HEK293 (cell line): ENCODE results near the gene ABL2.

Experiments
- CTCF ChIA-PET: fragments of 350-600 bp; formaldehyde crosslinking; extraction: SDS; loops from one replicate; lab custom pipeline; 2021; ENCODE audit warnings: antibody characterized with exemption; lab: Yijun Ruan, JAX
- POLR2A ChIA-PET: fragments of 300-600 bp; formaldehyde crosslinking; extraction: SDS; loops from one replicate; lab custom pipeline; 2020; ENCODE audit warnings: antibody characterized with exemption, inconsistent platforms; lab: Yijun Ruan, JAX
- H3K27ac ChIP-seq: fragments of 200-500 bp; sonication (Bioruptor generic); 2 replicates; pipeline ENCODE4 v1.5.1; 2014; ENCODE audit warnings: low read depth, low read length, control low read depth, inconsistent platforms; ENCODE audit errors: extremely low read depth
- H3K36me3 ChIP-seq, 2 experiments: fragments of 200-500 bp in 1 of 2; sonication (Bioruptor generic) in 1 of 2; 1 replicate in 1 of 2; 2 replicates in 1 of 2; pipeline ENCODE4 v1.5.1; 2014 to 2017; ENCODE audit warnings: inconsistent platforms in 2 of 2, low read length in 2 of 2; ENCODE audit not compliant: control insufficient read depth in 2 of 2, insufficient read depth in 1 of 2
- H3K4me1 ChIP-seq: fragments of 200-500 bp; sonication (Bioruptor generic); 2 replicates; pipeline ENCODE4 v1.5.1; 2014; ENCODE audit warnings: mild to moderate bottlenecking, low read length, inconsistent platforms; ENCODE audit not compliant: control insufficient read depth, insufficient read depth
- H3K4me3 ChIP-seq: 2 replicates; pipeline ENCODE4 v1.5.1; 2011; ENCODE audit warnings: low read depth, mild to moderate bottlenecking, control low read depth, low read length, moderate library complexity
- H3K9me3 ChIP-seq: fragments of 200-500 bp; sonication (Bioruptor generic); 2 replicates; pipeline ENCODE4 v1.5.1; 2014; ENCODE audit warnings: low read depth, low read length, inconsistent platforms; ENCODE audit not compliant: control insufficient read depth, insufficient read depth
- GLIS1 ChIP-seq: fragments of 450-650 bp; formaldehyde crosslinking; IDR thresholded peaks from 2 replicates; pipeline ENCODE4 v1.5.1; 2016; ENCODE audit warnings: missing biosample characterization, missing genetic modification characterization
- HOXC10 ChIP-seq: sonication (generic); formaldehyde crosslinking; IDR thresholded peaks from 2 replicates; pipeline ENCODE4 v1.8.1; 2023; ENCODE audit warnings: mild to moderate bottlenecking, missing genetic modification reagents
- INSM2 ChIP-seq: fragments of 450-650 bp; formaldehyde crosslinking; IDR thresholded peaks from 2 replicates; pipeline ENCODE4 v1.5.1; 2016; ENCODE audit warnings: missing biosample characterization, missing genetic modification characterization
- MZF1 ChIP-seq: fragments of 450-650 bp; formaldehyde crosslinking; IDR thresholded peaks from 2 replicates; pipeline ENCODE4 v1.5.1; 2017; ENCODE audit warnings: missing biosample characterization, missing genetic modification characterization, borderline replicate concordance
- PATZ1 ChIP-seq: fragments of 450-650 bp; formaldehyde crosslinking; IDR thresholded peaks from 2 replicates; pipeline ENCODE4 v1.5.1; 2016; ENCODE audit warnings: missing biosample characterization, missing genetic modification characterization
- ZBTB11 ChIP-seq: fragments of 450-650 bp; formaldehyde crosslinking; conservative IDR thresholded peaks from 2 replicates; pipeline ENCODE4 v1.5.1; 2016; ENCODE audit warnings: low read depth, missing biosample characterization, missing genetic modification characterization
- ZBTB8A ChIP-seq: fragments of 450-650 bp; formaldehyde crosslinking; IDR thresholded peaks from 2 replicates; pipeline ENCODE4 v1.5.1; 2016; ENCODE audit warnings: missing biosample characterization, missing genetic modification characterization
- ZEB2 ChIP-seq: fragments of 450-650 bp; formaldehyde crosslinking; IDR thresholded peaks from 2 replicates; pipeline ENCODE4 v1.5.1; 2016; ENCODE audit warnings: missing biosample characterization, missing genetic modification characterization
- ZIC2 ChIP-seq: fragments of 450-650 bp; formaldehyde crosslinking; IDR thresholded peaks from 2 replicates; pipeline ENCODE4 v1.5.1; 2016; ENCODE audit warnings: missing biosample characterization, missing genetic modification characterization
- ZNF10 ChIP-seq: fragments of 450-650 bp; formaldehyde crosslinking; IDR thresholded peaks from 2 replicates; pipeline ENCODE4 v1.5.1; 2017; ENCODE audit warnings: missing biosample characterization, missing genetic modification characterization
- ZNF140 ChIP-seq: fragments of 450-650 bp; formaldehyde crosslinking; IDR thresholded peaks from 2 replicates; pipeline ENCODE4 v1.5.1; 2016; ENCODE audit warnings: missing biosample characterization, missing genetic modification characterization
- ZNF202 ChIP-seq: fragments of 450-650 bp; formaldehyde crosslinking; IDR thresholded peaks from 2 replicates; pipeline ENCODE4 v1.5.1; 2016; ENCODE audit warnings: missing biosample characterization, missing genetic modification characterization, borderline replicate concordance
- ZNF248 ChIP-seq: fragments of 450-650 bp; formaldehyde crosslinking; IDR thresholded peaks from 2 replicates; pipeline ENCODE4 v1.5.1; 2017; ENCODE audit warnings: missing biosample characterization, missing genetic modification characterization
- ZNF292 ChIP-seq: fragments of 450-650 bp; formaldehyde crosslinking; IDR thresholded peaks from 2 replicates; pipeline ENCODE4 v1.5.1; 2016; ENCODE audit warnings: low read depth, missing biosample characterization, missing genetic modification characterization, borderline replicate concordance
- ZNF391 ChIP-seq: fragments of 450-650 bp; formaldehyde crosslinking; IDR thresholded peaks from 2 replicates; pipeline ENCODE4 v1.5.1; 2016; ENCODE audit warnings: low read depth, missing biosample characterization, missing genetic modification characterization, borderline replicate concordance
- ZNF394 ChIP-seq: fragments of 450-650 bp; formaldehyde crosslinking; IDR thresholded peaks from 2 replicates; pipeline ENCODE4 v1.5.1; 2016; ENCODE audit warnings: missing biosample characterization, missing genetic modification characterization, mild to moderate bottlenecking, moderate library complexity, borderline replicate concordance
- ZNF426 ChIP-seq: fragments of 450-650 bp; formaldehyde crosslinking; IDR thresholded peaks from 2 replicates; pipeline ENCODE4 v1.5.1; 2017; ENCODE audit warnings: missing biosample characterization, missing genetic modification characterization, mild to moderate bottlenecking, inconsistent platforms, moderate library complexity
- ZNF433 ChIP-seq: fragments of 450-650 bp; formaldehyde crosslinking; IDR thresholded peaks from 2 replicates; pipeline ENCODE4 v1.5.1; 2016; ENCODE audit warnings: missing biosample characterization, missing genetic modification characterization, low read depth
- ZNF501 ChIP-seq: fragments of 450-650 bp; formaldehyde crosslinking; IDR thresholded peaks from 2 replicates; pipeline ENCODE4 v1.5.1; 2016; ENCODE audit warnings: missing biosample characterization, missing genetic modification characterization
- ZNF510 ChIP-seq: fragments of 450-650 bp; formaldehyde crosslinking; IDR thresholded peaks from 2 replicates; pipeline ENCODE4 v1.5.1; 2018; ENCODE audit warnings: mild to moderate bottlenecking, missing genetic modification characterization, missing biosample characterization; ENCODE audit not compliant: insufficient replicate concordance
- ZNF549 ChIP-seq: fragments of 450-650 bp; IDR thresholded peaks from 2 replicates; pipeline ENCODE4 v1.5.1; 2018; ENCODE audit warnings: missing biosample characterization, missing genetic modification characterization, mild to moderate bottlenecking, inconsistent platforms, moderate library complexity
- ZNF555 ChIP-seq: fragments of 450-650 bp; formaldehyde crosslinking; conservative IDR thresholded peaks from 2 replicates; pipeline ENCODE4 v1.5.1; 2017; ENCODE audit warnings: missing biosample characterization, mild to moderate bottlenecking, missing genetic modification characterization, inconsistent platforms
- ZNF560 ChIP-seq: fragments of 450-650 bp; formaldehyde crosslinking; IDR thresholded peaks from 2 replicates; pipeline ENCODE4 v1.5.1; 2017; ENCODE audit warnings: missing biosample characterization, missing genetic modification characterization, borderline replicate concordance
- ZNF76 ChIP-seq: fragments of 450-650 bp; formaldehyde crosslinking; IDR thresholded peaks from 2 replicates; pipeline ENCODE4; 2016; ENCODE audit warnings: low read depth, missing biosample characterization, missing genetic modification characterization, borderline replicate concordance
- ZXDB ChIP-seq: fragments of 450-650 bp; formaldehyde crosslinking; IDR thresholded peaks from 2 replicates; pipeline ENCODE4 v1.5.1; 2016; ENCODE audit warnings: missing biosample characterization, missing genetic modification characterization

ABL2 gene

GRCh38 chr1:179156708-179157107 lies 72.8 kb downstream of the ABL2 start (continued):
- TF ChIP-seq ZBTB11 (peak; percentile 67), ZNF394 (peak; percentile 88), ZNF140 (tag by site-specific recombination) (peak; percentile 80; the same call in 1 of the 2 replicates), ZNF292 (tag by site-specific recombination) (peak; percentile 17; the same call in 1 of the 2 replicates), ZNF391 (no peak), ZNF10 (no peak), ZNF510 (tag by site-specific recombination) (peak; percentile 63), ZNF76 (tag by site-specific recombination) (no peak), ZNF202 (tag by site-specific recombination) (0 out of 2 replicates have a peak, but pooled peaks have one; percentile 50), GLIS1 (tag by site-specific recombination) (no peak), ZNF426 (peak; percentile 81), ZNF501 (tag by site-specific recombination) (0 out of 2 replicates have a peak, but pooled peaks have one; percentile 50), ZIC2 (tag by site-specific recombination) (no peak), MZF1 (no peak; the same call in 1 of the 2 replicates), ZNF555 (tag by site-specific recombination) (peak; percentile 58), ZBTB8A (peak; percentile 70)

DNA sequence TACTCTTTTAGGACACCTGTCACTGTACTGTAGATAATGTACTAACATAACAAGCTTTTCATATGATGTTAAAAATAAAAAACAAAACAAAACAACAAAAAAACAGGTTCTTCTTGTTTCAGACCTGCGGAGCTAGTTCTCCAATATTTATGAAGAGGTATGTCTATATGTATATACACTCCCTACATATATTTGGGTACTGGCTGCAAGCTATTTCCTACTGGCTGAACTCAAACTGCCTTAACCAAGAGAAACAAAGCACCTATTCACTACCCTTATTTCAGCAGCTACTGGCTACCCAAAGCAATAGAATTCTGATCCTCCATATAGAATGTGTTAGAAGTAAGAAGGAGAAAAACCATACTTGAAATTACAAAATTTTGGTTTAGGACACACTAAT lies 73.5 kb downstream of the ABL2 start:
- no peaks in the 10 kb centered on the region for H3K9me3 ChIP-seq
- no peaks in the 10 kb centered on the region for H3K4me1 ChIP-seq
- H3K36me3 ChIP-seq, result no peaks in the 10 kb centered on the region
- TF ChIP-seq PATZ1 (tag by site-specific recombination) (no peak), ZNF248 (no peak), INSM2 (no peak), ZNF433 (tag by site-specific recombination) (no peak), ZEB2 (tag by site-specific recombination) (no peak), HOXC10 (CRISPR knock-in tag) (no peak), ZXDB (tag by site-specific recombination) (no peak), ZNF560 (tag by site-specific recombination) (no peak), ZNF549 (no peak), ZNF10 (no peak)
- H3K4me3 ChIP-seq, result no peak overlapping the region
- ChIA-PET POLR2A (no interaction called here), CTCF (interaction anchor here (0.8 kb wide), 1 partner anchor 214 kb away, joined by 3 read pairs; no protein-coding TSS in a partner anchor)
- H3K27ac ChIP-seq, result no peak overlapping the region
